IPS-NIHi11 (cell line): ENCODE data around the gene MESP1.
"Not testable (repeated sequence)": the region's sequence is repeated elsewhere in the genome, so short reads cannot be mapped to it uniquely, and the experiment has no call there.

Experiments
- DNase-seq: peaks from one replicate; pipeline ENCODE4 v3.0.0; 2012; ENCODE audit warnings: mixed read lengths, low spot score

The MESP1 gene, protein sequence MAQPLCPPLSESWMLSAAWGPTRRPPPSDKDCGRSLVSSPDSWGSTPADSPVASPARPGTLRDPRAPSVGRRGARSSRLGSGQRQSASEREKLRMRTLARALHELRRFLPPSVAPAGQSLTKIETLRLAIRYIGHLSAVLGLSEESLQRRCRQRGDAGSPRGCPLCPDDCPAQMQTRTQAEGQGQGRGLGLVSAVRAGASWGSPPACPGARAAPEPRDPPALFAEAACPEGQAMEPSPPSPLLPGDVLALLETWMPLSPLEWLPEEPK

DNA sequence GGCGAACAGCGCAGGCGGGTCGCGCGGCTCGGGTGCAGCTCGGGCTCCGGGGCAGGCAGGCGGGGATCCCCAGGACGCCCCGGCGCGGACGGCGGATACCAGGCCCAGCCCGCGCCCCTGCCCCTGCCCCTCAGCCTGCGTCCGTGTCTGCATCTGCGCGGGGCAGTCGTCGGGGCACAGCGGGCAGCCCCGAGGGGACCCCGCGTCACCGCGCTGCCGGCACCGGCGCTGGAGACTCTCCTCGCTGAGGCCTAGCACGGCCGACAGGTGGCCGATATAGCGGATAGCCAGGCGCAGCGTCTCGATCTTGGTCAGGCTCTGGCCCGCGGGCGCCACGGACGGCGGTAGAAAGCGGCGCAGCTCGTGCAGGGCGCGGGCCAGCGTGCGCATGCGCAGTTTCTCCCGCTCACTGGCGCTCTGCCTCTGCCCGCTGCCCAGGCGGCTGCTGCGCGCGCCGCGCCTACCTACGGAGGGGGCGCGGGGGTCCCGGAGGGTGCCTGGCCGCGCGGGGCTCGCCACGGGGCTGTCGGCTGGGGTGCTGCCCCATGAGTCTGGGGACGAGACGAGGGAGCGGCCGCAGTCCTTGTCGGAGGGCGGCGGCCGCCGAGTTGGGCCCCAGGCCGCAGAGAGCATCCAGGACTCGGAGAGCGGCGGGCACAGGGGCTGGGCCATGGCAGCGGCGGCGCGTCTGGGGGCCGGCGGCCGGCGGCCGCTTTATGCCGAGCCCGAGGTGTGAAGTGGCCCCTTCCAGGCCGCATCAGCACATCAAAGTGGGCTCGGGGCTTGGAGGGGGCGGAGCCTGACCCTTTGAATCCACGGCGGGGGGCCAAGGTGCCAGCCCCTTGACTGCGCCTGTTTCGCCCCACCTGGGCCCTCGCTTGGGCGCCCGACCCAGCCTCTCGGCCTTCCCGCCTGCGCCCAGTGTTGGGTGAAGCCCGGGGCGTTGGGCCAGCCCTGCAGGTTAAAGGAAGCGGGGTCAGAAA is at the start of gene MESP1:
MESP1 (minus strand) TSS at position 690 of the 983 bp plus-strand sequence; CDS start at position 672, 18 bp downstream.
- peak; percentile 98 for DNase-seq

DNA sequence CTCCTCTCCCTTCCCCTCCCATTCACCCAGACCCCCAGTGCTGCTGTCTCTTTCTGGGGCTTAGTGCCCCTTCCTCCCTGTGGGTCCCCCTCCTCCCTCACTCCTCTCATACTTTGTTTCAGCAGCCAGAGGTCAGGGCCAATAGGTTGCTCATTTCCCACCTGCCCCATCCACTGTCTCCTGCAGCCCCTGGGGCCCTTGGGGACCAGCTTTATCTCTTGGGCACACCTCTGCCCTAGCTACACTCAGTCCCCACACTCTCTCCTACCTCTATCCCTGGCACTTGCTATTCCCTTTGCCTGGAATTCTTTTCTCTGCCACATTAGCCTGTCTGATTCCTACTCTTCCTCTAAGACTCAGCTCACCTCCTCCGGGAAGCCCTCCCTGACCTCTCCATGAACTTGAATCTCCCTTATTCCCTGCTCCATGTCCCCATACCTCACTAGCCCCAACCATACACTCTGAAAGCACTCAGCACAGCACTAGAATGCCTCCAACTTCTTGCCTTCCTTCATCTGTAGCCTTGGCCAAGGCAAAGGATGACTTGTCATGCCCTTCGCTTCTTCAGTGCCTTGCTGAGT is 49.0 kb upstream of the MESP1 start:
- DNase-seq, result no peak

DNA sequence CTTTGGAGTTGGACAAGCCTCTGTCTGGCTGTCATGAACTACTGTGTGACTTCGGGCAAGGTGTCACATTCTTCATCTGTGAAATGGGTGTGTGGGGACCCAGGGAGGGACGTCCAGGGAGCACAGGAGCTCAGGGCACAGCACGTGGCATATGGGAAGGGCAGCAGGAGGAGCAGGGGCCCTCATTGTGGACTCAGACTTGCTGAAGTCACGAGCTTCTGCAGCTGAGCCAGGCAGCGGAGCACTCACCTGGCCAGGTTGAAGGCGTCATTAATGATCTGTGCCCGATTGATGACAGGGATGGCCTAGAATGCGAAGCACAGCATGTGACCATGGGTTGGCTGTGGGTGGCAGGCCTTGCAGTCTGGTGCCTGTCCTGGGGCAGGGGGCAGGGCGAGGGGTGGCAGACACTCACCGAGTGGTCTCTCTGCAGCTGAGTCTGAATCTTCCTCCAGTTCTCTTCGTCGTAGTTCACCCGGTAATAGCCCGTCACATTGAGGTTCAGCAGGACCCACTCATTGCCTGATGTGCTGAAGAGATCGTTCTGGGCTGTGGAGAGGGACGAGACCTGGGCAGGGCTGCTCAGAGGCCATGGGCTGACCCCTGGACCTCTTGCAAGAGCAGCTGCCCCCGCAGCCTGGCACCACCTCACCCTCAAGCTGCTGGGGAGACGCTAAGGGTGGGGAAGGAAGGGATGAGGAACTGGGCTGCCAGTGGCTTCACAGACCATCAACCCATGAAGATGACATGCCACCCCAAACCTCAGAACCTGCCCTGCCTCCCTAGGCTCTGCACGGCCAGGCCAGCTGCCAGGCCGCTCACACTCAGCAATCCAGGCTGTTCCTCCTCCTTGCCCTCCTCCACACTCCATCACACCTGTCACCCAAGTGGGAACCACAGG is 48.2 kb upstream of the MESP1 start:
- no peak for DNase-seq

DNA sequence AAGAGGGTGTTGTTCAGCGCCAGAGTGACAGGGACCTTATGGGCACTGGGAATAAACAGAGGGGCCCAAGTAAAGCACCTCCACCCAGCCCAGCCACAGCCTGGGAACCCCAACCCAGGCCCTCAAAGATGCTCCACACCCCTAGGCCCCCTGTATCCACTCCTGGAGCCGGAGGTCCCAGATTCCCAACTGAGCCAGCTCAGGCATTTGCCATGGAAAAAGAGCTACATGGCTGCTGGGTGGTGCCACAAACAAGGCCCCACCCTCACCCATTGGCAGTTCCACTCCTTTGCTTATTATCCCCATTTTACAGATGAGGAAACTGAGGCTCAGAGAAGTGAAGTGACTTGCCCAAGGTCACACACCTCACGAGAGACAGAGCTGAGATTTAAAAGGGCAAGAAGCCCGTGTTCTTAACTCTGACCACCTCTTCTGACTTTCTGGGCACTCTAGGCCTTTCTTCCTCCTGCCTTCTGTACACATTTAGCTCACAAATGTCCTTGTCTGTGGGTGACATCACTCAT is 46.7 kb upstream of the MESP1 start:
- no peak for DNase-seq

DNA sequence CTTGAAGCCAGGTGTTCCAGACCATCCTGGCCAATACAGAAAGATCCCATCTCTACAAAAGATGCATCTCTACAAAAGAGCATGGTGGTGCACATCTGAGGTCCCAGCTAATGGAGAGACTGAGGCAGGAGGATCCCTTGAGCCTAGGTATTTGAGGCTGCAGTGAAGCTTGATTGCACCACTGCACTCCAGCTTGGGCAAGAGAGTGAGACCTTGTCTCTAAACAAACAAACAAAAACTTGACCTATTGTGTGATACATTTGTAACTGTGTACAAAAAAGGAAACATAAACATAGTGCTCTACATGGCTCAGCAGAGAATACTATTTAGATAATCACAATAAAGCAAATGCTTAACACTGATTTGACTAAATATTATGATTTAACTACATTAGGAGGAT is 44.9 kb upstream of the MESP1 start:
- no peak for DNase-seq

DNA sequence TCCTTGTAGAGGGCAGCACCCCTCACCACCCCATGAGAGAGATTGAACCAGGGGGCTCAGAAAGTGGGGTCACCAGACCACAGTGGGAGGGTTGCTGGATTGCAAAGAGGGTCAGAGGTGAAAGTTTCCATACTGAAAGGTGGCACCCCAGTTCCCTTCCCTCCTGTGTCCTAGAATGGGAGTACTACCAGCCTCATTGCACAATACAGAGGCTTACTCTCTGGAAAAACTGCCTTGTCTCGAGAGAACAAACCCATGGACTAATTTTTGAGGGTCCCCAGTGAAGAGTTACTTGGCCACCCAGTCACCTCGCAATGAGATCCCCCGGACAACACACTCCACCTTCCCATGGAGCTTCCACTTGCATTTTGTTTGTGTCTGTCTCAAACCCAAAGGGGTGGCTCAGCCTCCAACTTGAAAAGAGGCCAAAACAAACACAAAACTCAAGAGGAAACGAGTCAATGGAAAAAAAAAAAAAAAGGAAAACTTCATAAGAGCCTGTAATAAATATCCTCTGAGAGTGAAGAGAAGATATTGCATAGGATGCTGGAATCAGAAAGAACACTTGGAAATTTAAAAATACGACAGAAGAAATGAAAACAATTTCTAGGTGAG is 43.7 kb upstream of the MESP1 start:
- no peak for DNase-seq

DNA sequence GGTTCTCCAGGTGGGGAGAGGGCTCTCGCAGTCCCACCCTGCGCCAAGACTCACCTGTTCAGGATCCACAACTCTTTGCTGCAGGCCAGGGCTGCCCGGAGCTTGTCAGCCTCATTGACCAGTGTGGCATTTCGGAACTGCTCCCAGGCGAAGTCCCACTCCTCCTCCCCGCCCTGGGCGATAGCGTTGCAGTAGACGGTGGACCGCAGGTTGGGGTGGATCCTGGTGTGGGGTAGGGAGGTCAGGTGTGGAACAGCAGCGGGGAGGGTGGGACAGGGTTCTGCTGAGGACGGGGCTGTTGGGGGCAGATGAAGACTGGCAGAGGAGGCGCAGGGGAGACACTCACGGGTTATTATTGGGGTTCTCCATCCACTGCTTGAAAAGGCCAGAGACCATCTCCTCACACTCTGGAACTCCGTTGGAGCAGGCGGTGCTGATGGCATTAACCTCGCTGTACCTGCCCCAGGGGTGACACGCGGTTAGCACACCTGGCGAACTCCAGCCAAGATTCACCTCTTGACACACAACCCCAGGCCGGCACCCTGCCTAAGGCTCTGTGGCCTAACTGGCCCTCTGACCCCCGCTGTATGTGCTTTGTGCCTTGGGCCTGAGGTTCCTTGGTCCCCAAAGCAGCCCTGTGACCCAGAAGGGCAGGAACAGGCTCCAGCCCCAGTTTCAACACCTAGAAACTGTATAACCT is 41.2 kb upstream of the MESP1 start:
- no peak for DNase-seq

DNA sequence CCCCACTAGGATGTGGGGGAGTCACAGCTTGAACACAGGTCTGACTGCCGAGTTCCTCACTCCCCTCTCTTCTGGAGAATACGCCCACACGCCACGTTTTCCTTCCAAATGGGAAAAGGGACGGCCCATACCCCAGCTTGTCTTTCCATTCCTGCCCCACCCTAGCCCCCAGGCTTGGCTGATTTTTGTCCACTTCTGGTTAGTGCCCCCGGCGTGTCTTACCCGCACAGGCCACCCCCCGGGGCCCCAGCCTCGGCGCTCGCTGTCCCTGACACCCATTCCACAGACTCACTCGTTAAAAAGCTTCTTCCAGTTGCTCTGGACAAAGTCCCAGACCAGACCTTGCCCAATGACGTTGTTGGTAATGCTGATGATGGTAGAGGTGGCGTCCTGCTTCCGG is 39.6 kb upstream of the MESP1 start:
- no peak for DNase-seq

DNA sequence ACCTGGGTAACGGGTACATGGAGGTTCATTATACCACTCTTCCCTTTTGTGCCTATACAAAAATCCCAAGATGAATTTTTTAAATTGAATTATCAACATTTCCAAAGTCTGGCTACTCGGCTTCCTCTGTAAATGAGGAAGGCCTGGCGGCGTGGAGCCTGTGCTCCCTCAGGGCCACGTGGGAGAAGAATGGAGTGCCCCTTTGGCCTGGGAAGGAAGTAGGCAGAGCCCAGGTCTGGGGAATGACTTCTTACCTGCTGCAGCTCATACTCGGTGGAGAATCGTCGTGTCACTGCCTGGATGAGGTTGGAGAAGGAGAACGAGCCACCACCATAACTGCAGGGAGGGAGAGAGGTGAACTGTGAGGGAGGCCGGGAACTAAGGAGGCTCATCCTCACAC is 39.2 kb upstream of the MESP1 start:
- DNase-seq, result no peak

DNA sequence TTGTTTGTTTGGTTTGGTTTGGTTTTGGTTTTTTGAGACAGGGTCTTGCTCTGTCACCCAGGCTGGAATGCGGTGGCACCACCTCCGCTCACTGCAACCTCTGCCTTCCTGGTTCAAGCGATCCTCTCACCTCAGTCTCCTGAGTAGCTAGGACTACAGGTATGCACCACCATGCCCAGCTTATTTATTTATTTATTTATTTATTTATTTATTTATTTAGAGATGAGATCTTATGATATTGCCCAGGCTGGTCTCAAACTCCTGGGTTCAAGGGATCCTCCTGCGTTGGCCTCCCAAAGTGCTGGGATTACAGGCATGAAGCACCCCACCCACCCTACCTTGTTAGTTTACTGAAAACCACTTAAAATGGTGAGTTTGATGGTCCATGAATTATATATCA is 37.5 kb upstream of the MESP1 start:
- DNase-seq, result not testable (repeated sequence)

DNA sequence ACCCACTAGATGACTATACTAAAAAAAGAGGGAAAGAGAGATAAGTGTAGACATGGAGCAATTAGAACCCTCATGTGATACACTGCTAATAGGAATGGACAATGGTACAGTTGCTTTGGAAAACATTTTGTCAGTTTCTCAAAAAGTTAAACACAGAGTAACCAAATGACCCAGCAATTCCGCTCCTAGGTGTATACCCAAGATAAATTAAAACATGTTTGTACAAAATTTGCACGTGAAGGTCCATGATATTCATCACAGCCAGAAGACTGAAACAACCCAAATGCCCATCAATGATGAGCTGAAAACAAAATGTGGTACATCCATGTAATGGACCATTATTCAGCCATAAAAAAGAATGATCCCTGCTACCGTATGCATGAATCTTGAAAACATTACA is 36.9 kb upstream of the MESP1 start:
- no peak for DNase-seq

DNA sequence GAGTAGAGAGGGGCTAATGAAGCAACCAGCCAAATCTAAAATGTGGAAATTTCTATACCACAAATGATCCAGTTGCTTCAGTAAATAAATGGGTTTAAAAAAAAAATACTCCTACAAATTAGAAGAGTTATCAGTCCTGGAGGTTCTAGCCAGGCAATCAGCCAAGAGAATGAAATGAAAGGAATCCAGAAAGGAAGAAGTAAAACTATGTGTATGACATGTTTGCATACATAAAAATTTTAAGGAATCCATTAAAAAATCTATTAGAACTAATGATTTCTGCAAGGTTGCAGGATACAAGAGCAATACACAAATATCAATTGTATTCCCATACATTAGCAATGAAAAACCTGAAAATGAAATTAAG is 34.7 kb upstream of the MESP1 start:
- no peak for DNase-seq

DNA sequence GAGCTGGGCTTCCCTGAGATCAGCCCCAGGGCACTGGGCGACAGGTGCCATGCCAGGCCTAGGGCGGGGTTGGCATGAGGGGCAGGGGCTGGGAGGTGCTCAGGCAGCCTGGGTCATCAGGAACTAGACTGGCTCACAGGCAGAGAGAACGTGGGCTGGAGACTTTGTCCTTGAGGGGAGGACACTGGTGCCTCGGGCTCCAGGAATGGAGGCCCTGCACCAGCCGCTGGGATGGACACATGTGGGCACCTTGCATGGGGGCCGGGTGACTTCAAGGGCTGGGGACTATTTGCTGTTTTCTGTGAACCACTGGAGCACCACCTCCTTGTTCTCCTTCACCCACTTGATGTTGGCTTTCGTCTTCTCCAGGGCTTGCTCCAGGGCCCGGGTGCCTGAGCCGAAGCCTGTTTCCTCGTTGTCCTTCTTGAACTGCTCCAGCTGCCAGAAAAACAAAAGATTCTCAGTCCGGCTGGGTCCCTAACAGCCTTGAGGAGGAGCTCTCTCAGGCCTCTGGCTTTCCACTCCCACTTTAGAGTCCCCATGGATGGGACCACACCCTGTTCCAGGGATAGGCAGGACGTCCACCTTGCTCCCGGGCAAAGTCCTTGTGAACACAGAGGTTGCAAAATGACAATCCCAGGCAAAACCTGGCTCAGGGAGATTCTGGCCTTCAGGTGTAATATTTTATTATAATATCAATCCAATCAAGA is 34.2 kb upstream of the MESP1 start:
- peak; percentile 7 for DNase-seq

DNA sequence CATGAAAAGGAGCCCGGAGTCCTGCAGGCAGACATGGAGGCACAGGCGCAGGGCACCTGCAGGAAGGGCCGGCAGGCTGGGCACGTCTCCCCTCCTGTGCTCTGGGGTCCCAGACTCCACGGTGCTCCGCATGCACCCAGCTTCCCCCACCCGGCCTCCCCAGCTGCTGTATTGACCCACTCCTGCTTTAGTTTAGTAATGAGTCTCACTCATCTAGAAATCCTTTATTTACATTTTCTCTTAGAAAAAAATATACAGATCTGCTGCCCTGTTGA is 33.6 kb upstream of the MESP1 start:
- DNase-seq, result no peak

DNA sequence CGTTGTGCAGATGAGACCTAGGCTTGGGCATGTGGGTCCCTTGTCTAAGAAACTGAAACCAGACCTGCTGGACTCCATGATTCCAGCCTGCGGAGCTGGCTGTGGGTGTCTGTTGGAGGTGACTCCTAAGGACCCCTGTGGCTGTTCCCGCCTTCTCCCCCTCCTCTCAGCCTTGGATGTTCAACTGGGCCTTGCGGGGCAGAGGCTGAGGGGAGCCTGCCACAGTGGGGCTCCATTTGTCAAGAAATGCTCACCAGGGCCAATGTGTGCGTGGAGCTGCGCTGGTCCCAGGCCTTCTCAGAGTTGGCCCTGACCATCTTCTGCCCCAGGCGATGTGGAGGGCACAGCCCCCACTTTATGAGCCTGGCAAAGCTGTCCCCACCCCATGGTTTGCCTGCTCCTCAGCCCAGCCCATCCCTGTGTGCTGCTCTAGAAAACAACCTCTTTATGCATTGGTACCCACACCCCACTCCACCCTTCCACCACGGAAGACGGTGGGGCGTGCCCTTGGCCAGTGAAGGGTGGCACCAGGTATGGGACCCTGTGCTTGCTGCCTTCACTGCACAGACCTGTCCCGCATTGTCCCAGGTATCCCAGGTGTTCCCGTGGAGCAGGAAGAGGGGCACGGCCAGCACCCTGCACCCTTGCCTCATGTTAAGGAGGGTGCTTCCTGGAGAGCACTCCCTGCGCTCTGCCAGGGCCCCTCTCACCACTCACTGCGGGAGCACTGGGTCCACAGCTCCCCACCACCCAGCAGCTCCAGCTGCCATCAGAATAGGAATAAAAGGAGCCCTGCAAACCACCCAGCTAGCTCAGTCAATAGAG is 33.0 kb upstream of the MESP1 start:
- peak; percentile 5 for DNase-seq

DNA sequence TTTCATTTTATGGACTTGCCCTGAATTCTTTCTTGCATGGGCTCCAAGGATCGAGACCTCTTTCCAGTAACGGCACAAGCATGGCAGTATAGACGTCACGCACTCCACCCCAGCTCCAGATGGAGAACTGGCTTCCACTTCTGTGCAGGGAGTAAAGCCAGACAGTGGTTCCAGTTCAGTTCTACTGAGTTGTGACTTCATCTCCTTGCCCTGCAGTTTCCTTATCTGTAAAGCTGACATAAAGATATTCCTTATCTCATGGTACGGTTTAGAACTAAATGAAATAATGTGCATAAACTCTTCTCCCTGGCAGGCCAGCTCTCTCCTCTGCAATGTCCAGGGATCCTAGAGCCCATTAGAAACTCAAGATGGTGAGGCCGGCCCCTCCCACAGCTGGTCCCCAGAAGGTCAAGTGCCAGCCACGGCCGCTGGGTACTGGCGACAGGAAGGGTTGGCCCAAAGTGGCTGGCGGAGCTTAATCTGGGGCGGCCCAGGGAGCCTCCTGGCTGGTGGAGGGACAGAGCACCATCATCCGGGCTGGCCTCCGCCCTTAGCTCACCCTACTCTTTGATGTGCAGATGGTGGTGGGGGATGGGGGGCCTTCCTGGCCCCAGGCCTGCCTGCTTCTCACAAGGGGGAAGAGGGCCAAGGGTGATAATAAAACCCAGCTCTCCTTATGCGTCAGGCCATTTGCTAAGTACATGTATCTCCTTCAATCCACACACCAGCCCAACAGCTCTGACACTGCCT is 32.2 kb upstream of the MESP1 start:
- peak; percentile 57 for DNase-seq

DNA sequence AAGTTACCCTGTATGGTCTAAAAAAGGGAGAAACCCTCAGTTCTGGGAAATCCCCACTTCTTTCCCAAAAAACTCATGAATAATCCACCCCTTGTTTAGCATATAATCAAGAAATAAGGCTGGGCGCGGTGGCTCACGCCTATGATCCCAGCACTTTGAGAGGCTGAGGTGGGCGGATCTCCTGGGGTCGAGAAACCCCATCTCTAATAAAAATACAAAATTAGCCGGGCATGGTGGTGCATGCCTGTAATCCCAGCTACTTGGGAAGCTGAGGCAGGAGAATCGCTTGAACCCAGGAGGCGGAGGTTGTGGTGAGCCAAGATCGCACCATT is 31.5 kb upstream of the MESP1 start:
- DNase-seq, result not testable (repeated sequence)

DNA sequence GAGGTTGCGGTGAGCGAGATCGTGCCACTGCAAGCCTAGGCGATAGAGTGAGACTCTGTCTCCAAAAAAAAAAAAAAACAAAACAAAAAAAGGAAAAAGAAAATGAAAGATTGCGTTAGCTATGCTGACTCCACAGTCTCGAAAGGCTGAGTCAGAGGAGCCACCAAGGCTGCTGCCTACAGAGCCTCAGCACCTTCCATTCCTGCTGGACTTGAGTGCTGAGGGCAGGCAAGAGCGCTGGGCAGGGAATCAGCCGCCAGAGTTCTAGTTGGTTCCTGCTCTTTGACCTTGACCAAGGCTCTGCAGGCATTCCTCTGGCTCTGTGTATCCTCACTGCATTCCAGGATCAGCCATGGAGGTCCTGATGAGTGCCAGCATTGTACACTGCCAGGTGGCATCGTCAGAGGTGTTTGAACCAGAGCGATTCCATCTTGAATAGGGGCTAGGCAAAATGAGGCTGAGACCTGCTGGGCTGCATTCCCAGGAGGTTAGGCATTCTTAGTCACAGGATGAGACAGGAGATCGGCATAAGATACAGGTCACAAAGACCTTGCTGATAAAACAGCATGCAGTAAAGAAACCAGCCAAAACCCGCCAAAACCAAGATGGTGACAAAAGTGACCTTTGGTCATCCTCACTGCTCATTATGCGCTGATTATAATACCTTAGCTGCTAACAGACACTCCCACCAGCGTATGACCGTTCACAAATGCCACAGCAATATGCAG is 31.0 kb upstream of the MESP1 start:
- peak; percentile 7 for DNase-seq
